ENCODE results near the gene PAQR7. TPM values are rescaled to one million over a fixed set of nuclear protein-coding genes. Genes with fewer than 3 reads are reported as not detected.

Gene PAQR7
- polyA plus RNA-seq, 1 donor from 2014 or later = 4.1 TPM

DNA sequence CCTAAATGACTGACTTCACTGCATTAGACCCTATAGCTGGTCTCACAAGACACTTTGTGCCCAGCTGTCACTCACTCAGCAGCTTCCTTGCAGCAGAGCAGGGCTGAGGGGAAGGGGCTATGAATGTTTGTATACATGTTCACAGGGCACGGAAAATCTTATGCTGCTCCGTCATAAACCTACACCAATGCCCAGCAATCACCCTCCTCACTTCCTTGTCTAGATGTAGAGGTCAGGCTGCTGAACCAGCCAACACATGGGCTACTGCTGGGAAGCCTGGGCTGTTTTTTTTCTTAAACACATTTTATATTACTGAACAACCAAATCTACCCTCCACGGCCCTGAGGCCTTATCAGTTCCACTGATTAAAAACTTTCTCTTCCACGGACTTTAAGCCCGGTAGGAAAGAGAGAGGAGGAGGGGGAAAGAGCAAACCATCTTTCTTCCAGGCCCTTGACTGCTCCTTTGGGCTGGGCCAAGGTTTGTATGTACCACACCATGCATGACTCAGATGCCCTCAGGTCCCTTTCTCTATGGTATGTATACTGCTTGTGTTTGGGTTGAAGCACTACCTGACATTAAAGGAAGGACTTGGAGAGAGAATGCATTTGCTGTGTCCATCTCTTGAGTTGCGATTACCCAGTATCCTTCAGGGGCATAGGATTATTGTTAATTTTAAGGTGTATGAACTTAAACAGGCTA is 43.0 kb downstream of the PAQR7 start:
- Histone ChIP-seq H3K9me2 (ENCODE audit: insufficient read depth, low read length) (no peaks in the 10 kb centered on the region), H3K9me3 (ENCODE audit: low read length) (no peaks in the 10 kb centered on the region), H3K4me3 (ENCODE audit: low read length) (no peak overlapping the region), H3K27ac (ENCODE audit: low read length) (no peak overlapping the region), H3K4me2 (ENCODE audit: low read length) (no peak overlapping the region), H4K20me1 (ENCODE audit: insufficient read depth) (no peaks in the 10 kb centered on the region), H3K27me3 (ENCODE audit: insufficient read depth, low read depth, low read length) (no peaks in the 10 kb centered on the region), H3K79me2 (replicated peaks; ENCODE audit: insufficient read depth, low read length) (no peaks in the 10 kb centered on the region), H3K36me3 (ENCODE audit: insufficient read depth, low read length) (no peaks in the 10 kb centered on the region), H2AFZ (ENCODE audit: low read depth, low read length) (no peak overlapping the region), H3K9ac (ENCODE audit: low read length) (no peak overlapping the region), H3F3A (ENCODE audit: insufficient read depth, low read length, poor library complexity, severe bottlenecking) (no peaks in the 10 kb centered on the region)
- TF ChIP-seq MXI1 (conservative IDR thresholded peaks at IDR 0.05; ENCODE audit: poor library complexity, severe bottlenecking) (no peak), RAD21 (conservative IDR thresholded peaks at IDR 0.05) (no peak), TAF1 (IDR thresholded peaks at IDR 0.05; ENCODE audit: low read depth) (no peak), EZH2 (IDR thresholded peaks at IDR 0.05; ENCODE audit: borderline replicate concordance, insufficient read depth, low read length, poor library complexity, severe bottlenecking) (no peak), SMC3 (conservative IDR thresholded peaks at IDR 0.05; ENCODE audit: poor library complexity) (no peak)
- TF ChIP-seq, protein P1, sequence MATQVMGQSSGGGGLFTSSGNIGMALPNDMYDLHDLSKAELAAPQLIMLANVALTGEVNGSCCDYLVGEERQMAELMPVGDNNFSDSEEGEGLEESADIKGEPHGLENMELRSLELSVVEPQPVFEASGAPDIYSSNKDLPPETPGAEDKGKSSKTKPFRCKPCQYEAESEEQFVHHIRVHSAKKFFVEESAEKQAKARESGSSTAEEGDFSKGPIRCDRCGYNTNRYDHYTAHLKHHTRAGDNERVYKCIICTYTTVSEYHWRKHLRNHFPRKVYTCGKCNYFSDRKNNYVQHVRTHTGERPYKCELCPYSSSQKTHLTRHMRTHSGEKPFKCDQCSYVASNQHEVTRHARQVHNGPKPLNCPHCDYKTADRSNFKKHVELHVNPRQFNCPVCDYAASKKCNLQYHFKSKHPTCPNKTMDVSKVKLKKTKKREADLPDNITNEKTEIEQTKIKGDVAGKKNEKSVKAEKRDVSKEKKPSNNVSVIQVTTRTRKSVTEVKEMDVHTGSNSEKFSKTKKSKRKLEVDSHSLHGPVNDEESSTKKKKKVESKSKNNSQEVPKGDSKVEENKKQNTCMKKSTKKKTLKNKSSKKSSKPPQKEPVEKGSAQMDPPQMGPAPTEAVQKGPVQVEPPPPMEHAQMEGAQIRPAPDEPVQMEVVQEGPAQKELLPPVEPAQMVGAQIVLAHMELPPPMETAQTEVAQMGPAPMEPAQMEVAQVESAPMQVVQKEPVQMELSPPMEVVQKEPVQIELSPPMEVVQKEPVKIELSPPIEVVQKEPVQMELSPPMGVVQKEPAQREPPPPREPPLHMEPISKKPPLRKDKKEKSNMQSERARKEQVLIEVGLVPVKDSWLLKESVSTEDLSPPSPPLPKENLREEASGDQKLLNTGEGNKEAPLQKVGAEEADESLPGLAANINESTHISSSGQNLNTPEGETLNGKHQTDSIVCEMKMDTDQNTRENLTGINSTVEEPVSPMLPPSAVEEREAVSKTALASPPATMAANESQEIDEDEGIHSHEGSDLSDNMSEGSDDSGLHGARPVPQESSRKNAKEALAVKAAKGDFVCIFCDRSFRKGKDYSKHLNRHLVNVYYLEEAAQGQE (IDR thresholded peaks at IDR 0.05; ENCODE audit: borderline replicate concordance) = no peak
- TF ChIP-seq, protein P2, sequence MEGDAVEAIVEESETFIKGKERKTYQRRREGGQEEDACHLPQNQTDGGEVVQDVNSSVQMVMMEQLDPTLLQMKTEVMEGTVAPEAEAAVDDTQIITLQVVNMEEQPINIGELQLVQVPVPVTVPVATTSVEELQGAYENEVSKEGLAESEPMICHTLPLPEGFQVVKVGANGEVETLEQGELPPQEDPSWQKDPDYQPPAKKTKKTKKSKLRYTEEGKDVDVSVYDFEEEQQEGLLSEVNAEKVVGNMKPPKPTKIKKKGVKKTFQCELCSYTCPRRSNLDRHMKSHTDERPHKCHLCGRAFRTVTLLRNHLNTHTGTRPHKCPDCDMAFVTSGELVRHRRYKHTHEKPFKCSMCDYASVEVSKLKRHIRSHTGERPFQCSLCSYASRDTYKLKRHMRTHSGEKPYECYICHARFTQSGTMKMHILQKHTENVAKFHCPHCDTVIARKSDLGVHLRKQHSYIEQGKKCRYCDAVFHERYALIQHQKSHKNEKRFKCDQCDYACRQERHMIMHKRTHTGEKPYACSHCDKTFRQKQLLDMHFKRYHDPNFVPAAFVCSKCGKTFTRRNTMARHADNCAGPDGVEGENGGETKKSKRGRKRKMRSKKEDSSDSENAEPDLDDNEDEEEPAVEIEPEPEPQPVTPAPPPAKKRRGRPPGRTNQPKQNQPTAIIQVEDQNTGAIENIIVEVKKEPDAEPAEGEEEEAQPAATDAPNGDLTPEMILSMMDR (IDR thresholded peaks at IDR 0.05; ENCODE audit: poor library complexity, severe bottlenecking) = no peak

GRCh38 chr1:25831569-25832196 is 43.8 kb downstream of the PAQR7 start:
- no peaks in the 10 kb centered on the region for H3K79me2 ChIP-seq (replicated peaks; ENCODE audit: insufficient read depth, low read length)
- H3K27ac ChIP-seq (ENCODE audit: low read length) = no peak overlapping the region
- H3F3A ChIP-seq (ENCODE audit: insufficient read depth, low read length, poor library complexity, severe bottlenecking) = no peaks in the 10 kb centered on the region
- H3K27me3 ChIP-seq (ENCODE audit: insufficient read depth, low read depth, low read length) = no peaks in the 10 kb centered on the region
- no peaks in the 10 kb centered on the region for H3K9me2 ChIP-seq (ENCODE audit: insufficient read depth, low read length)
- no peaks in the 10 kb centered on the region for H3K9me3 ChIP-seq (ENCODE audit: low read length)
- no peak overlapping the region for H2AFZ ChIP-seq (ENCODE audit: low read depth, low read length)
- H3K9ac ChIP-seq (ENCODE audit: low read length) = no peak overlapping the region
- no peaks in the 10 kb centered on the region for H4K20me1 ChIP-seq (ENCODE audit: insufficient read depth)
- H3K4me3 ChIP-seq (ENCODE audit: low read length) = no peak overlapping the region
- TF ChIP-seq RAD21 (conservative IDR thresholded peaks at IDR 0.05) (no peak), EZH2 (IDR thresholded peaks at IDR 0.05; ENCODE audit: borderline replicate concordance, insufficient read depth, low read length, poor library complexity, severe bottlenecking) (no peak), TAF1 (IDR thresholded peaks at IDR 0.05; ENCODE audit: low read depth) (no peak), SMC3 (conservative IDR thresholded peaks at IDR 0.05; ENCODE audit: poor library complexity) (no peak), EP300 (conservative IDR thresholded peaks at IDR 0.05; ENCODE audit: poor library complexity, severe bottlenecking) (no peak), MXI1 (conservative IDR thresholded peaks at IDR 0.05; ENCODE audit: poor library complexity, severe bottlenecking) (no peak), POLR2AphosphoS5 (IDR thresholded peaks at IDR 0.05) (no peak)
- TF ChIP-seq, protein P2 (IDR thresholded peaks at IDR 0.05; ENCODE audit: poor library complexity, severe bottlenecking) = no peak
- TF ChIP-seq, protein P1 (IDR thresholded peaks at IDR 0.05; ENCODE audit: borderline replicate concordance) = no peak
- no peaks in the 10 kb centered on the region for H3K36me3 ChIP-seq (ENCODE audit: insufficient read depth, low read length)
- no peak overlapping the region for H3K4me2 ChIP-seq (ENCODE audit: low read length)
